SIG-M5 (cell line): Measurements from ENCODE around the gene MYH14.

Experiments used
- DNase-seq: peaks from one replicate; lab custom pipeline; 2025; lab: John Stamatoyannopoulos, UW

The MYH14 gene

DNA sequence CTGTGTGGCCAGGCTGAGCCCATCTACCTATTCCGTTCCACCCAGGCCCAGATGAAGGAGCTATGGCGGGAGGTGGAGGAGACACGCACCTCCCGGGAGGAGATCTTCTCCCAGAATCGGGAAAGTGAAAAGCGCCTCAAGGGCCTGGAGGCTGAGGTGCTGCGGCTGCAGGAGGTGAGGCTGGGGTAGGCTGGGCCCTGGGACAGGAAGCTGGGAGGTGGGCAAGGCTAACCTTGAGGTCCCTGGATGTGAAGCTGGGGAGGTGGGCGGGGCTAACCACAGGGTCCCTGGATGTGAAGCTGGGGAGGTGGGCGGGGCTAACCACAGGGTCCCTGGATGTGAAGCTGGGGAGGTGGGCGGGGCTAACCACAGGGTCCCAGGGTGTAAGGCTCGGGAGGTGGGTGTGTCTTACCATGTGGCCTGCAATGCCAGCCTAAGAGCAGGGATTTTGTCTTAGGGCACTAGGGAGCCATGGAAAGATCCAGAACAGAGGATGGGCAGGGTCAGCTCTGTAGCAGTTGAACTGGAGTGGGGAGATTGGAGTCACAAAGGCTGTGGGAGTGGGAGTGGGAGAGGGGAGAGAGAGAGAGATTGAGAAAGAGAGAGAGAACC, 88.9 kb downstream of the MYH14 start:
- no peak for DNase-seq

DNA sequence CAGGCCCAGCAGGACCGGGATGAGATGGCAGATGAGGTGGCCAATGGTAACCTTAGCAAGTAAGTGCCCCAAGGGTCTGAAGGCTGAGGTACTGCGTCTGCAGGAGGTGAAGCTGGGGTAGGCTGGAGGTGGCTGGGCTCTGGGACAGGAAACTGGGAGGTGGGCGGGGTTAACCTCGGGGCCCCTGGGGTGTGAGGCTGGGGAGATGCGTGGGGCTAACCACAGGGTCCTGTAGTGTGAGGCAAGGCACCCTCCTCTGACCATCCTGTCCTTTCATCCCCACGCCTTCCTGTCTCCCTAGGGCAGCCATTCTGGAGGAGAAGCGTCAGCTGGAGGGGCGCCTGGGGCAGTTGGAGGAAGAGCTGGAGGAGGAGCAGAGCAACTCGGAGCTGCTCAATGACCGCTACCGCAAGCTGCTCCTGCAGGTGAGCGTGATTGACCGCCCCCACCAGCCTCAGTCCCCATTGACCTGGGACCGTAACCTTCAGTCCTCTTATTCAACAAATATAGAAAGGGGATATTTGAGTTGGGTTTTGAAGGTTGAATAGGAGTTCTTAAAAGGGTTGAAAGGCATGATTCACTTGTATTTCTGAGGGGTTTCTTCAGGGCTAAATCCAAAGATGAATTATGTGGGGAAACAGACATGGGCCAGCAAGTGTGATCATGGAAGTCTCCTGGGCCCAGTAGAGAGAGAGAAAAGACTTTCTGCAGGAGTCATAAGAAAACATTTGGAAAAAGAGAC, 90.0 kb downstream of the MYH14 start:
- no peak for DNase-seq

DNA sequence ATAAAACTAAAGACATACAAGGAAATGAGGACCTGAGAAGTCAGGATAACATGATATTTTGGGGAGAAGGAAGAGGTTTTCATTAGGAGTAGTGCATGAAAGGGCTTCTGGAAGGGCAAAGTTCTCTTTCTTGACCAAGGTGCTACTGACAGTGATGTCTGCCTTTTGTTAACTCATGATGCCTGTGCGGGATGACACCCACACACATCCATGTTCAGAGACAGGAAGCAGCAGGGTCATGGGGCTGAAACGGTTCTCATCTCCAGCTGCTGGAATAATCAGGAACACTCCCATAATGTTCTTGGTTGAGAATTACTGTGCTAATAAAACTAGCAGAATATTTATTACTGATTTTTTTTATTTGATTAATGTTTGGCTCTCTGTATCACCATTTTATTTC, 96.6 kb downstream of the MYH14 start:
- DNase-seq = no peak

DNA sequence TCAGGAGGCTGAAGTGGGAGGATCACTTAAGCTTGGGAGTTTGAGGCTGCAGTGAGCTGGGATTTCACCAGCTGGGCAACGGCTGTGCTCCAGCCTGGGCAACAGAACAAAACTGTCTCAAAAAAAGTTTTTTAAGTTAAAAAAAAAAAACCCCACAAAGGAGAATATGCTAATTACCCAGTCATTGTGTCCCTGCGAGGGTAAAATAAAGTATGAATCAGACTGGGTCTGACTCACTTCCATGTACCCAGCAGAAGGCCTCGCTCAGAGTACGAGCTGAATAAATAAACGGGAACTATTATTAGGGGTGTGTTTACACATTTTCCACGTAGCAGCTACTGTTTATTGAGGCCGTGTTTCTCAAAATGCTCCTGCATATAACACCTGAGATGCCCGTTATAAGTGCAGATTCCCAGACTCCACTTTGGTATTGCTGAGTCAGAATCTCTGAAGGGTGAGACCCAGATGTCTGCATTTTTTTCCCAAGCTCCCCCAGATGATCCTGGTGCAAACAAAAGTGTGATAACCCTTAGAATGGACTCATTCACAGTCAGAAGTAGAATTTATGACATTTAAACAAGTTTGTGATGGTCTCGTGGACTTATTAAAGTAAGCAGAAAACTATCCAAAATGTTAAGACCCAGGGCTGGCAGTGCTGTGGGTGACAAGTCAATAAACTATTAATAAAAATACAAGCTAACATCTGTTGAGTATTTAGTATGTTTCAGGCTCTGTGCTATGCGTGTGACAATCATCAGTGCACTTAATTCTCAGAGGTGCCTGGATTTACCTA, 97.6 kb downstream of the MYH14 start:
- no peak for DNase-seq

DNA sequence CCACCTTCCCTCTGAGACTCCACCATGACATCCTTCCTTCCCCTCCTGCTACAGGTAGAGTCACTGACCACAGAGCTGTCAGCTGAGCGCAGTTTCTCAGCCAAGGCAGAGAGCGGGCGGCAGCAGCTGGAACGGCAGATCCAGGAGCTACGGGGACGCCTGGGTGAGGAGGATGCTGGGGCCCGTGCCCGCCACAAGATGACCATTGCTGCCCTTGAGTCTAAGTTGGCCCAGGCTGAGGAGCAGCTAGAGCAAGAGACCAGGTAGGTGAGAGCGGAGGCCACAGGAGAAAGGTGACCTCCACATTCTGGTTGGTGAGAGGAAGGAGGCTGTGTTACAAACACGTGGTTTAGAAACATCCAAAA, 98.2 kb downstream of the MYH14 start:
- DNase-seq = no peak

DNA sequence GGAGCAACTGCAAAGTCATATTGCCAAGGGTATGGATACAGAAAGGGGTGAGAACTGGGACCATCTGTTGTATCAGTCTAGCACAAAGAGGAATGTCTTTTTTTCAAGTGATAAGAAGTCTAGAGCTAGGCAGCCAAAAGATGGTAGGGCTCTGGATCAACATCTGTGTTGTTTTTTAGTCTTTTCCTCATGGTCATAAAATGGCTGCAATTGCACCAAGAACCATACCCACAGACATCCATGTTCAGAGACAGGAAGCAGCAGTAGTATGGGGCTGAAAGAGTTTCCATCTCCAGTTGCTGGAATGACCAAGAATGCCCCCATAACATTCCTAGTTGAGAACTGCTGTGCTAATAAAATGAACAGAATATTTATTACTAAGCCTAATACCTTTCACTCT, 100.1 kb downstream of the MYH14 start:
- DNase-seq = no peak

DNA sequence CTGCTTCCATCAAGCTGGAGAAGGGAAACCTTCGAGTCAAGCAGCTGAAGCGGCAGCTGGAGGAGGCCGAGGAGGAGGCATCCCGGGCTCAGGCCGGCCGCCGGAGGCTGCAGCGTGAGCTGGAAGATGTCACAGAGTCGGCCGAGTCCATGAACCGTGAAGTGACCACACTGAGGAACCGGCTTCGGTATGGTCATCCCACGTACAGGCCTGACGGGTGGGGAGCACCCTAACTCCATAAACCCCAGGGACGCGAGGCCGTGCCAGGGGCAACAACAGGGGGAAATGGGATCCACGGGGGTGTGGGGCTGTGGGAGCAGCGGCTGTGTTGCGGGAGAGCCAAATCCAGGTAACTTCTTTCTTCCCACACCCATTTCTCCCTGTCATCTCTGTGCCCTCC, 105.6 kb downstream of the MYH14 start:
- DNase-seq = no peak

DNA sequence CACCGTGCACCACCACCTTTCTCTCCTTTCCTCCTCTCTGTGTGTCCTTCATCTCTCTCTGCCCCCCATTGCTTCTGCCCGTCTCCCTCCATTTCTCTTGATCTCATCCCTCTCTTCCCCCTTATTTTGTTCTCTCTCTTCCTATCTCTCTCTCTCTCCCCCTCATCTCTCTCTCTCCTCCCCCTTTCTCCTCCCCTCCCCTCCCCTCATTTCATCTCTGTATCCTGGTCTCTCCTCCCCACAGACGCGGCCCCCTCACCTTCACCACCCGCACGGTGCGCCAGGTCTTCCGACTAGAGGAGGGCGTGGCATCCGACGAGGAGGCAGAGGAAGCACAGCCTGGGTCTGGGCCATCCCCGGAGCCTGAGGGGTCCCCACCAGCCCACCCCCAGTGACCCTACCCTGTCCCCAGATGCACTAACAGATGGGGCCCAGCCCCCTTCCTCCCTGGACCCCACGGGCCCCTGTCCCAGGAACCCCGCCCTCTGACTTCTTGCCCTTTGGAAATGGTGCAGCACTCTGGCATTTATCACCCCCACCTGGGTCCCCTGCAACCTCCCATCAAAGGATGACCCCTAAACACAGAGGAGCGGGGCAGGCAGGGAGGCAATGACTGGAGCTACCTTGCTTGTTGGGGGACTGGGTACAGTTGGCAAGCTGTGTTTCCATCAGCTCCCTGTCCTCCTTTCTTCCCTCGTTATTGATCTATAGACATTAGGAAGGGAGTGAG, 106.1 kb downstream of the MYH14 start:
- DNase-seq = no peak

DNA sequence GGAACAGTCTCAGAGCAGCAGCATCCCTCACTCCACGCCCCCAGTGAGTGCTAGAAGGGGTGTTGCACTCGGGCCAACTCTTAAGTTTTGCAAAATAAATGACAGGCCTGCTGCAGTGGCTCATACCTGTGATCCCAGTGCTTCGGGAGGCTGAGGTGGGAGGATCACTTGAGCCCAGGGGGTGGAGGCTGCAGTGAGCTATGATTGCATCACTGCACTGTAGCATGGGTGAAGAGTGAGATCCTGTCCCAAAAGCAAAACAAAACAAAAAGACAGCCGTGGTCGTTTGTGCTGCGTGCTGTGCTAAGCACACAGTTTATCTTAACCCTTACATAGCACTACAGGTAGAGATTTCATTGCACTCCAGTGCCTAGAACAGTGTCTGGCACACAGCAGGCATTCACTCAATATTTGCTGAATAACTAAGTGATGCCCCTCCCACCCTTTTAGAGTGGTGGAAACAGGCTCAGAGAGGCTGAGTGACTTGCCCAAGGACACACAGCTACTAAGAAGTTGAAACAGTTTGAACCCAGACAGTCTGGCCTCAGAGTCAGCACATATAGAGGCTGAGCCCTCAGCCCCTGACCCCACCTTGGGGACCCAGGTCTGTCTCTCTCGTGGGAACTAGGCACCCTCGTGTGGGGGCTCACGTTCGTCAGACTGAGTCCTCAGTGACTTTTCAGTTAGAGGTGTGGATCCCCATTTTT, 107.5 kb downstream of the MYH14 start:
- no peak for DNase-seq

DNA sequence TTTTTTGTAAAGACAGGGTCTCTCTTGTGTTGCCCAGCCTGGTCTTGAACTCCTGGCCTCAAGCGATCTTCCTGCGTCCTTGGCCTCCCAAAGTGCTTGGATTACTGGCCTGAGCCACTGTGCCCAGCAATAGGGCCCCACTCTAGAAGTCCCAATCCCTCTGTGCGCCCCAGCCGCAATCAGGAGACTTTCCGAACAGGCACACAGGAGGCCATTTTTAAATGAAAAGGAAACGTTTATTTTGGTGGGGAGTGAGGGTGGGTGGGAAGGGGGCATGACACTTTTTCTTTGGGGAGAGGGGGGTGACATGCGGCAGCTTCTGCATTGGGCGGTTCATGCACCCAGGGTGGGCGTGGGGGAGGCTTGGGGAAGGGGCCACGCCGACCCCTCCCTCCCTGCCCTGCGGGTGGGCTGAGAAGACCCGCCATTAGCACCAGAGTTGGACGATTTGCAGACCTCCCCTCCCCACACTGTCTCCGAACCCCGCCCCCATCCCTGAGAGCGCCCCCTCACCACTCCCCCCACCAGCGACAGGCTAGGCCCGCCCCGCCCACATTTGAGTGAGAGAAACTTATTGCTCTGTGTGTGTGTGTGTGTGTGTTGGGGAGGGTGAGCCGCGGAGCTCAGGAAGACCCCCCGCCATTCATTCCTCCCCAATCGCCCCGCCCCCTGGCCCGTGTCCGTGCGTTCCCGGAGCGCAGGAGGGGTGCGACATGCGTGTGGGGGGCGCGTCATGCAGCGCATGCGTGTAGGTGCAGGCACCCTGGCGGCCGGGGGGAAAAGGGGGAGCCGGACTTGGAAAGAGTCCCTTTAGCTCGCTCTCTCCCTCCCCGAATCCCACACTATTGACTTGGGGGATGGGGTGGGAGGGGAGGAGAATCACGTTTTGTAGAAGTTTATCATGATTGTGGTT, 108.6 kb downstream of the MYH14 start:
- no peak for DNase-seq

DNA sequence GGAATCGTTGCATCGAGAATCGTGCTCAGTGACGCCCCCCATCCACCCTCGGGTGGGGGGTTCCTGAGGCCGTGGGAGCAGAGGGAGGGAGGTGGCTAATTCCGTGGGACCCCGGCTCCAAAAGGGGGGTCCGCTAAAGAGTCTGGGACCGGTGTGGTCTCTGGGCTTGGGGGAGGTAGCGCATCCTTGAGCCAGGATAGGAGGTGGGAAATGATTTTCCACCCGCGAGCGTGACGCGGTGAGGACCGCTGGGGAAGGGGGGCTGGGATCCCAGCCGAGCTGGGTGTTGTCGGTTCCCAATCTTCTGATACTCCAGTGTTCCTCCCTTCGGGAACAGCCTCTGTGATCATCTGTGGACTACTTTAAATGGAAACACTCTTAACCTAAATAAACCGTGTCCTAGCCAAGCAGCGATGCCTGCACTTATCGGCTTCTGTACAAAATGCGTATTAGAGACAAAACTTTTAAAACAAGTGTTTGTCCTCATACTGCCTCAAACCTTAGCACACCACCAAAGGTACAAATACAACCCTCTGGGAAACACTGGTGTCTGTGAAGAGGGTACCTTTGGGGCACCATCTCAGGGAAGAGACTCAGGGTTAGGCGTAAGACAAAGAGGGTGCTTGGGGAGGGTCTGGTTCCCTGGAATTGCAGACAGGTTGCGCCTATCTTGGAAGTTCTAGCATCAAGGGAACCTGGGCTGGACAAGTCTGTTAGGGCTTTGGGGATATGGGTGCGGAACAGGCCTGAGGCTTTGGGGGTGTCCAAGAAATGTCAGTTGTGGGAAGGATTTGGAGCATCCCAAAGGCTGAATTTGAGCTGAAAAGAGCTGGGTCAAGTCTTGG, 109.8 kb downstream of the MYH14 start:
- DNase-seq = no peak

DNA sequence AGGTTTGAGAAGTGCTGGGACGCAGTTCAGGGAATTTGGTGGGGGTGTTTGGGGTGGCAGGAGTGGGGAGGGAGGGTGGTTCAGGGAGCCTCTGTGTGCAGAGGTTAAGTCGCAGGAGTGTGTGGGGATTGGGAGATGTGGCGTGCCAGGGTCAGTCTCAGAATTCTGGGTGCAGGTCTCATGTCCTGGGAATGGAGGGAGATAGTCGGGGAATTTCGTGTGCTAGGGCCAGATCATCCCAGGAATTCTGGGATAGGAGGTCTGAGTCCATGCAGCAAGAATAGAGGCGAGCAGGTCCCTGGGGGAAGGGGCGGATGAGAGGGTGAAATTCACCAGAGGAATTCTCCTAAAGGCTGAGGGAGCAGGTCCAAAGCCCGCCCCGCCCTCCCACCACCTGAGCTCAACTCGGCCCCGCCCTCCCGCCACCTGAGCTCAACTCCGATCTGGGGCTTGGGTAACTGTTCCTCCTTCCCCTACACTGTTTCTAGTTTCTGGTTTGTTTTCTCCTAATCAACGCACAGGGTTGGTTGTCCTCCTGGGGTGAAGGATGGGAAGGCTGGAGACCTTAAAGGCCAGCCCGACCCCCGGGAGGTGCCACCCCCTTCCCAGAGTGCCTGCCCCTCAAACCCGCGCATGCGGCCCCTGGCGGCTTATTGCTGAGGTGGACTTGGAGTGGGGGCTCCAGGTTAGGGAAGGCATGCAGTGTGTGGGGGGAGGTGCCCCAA, 110.6 kb downstream of the MYH14 start:
- no peak for DNase-seq

DNA sequence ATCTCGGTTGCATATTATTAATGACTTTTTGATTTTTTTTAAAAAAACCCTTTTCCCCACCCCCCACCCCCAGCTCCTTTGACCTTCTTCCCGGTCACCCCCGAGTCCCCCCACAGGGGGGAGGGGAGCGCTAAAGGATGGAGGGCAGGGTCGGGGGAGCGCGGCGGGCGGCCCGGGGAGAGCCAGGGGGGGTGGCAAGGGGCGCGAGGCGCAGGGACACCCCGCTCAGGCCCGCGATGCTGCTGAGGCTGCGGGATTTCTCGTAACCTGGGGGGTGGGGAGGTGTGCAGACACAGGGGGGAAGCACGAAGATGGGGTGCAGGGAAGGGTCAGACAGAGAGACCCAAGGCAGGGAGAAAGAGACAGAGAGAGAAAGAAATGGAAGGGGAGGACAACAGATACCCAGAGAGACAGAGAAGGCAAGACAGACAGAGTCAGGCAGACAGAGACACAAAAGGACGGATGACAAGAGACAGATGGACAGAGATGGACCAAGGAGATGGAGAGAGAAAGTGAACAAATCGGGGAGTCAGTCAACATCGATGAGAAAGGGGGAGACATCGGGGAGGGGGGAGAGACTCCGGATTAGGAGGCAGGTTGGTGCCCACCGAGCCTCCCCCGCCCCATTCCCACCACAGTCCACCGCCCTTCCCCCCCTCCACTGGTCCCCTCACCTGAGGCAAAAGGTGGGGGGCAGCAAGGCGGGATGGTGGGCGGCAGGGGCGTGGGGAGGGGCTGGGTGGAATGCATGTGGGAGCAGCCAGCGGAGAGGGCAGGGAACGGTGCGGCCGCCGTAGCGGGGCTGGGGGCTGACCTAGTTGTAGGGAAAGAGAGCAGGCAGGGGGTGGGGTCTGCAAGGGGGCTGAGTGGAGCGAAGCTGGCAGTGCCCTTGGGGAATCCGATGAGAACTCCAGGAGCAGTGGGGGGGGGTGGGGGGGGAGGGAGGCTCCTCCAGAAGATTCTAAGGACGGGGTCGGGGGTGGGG, 111.6 kb downstream of the MYH14 start:
- DNase-seq = no peak

DNA sequence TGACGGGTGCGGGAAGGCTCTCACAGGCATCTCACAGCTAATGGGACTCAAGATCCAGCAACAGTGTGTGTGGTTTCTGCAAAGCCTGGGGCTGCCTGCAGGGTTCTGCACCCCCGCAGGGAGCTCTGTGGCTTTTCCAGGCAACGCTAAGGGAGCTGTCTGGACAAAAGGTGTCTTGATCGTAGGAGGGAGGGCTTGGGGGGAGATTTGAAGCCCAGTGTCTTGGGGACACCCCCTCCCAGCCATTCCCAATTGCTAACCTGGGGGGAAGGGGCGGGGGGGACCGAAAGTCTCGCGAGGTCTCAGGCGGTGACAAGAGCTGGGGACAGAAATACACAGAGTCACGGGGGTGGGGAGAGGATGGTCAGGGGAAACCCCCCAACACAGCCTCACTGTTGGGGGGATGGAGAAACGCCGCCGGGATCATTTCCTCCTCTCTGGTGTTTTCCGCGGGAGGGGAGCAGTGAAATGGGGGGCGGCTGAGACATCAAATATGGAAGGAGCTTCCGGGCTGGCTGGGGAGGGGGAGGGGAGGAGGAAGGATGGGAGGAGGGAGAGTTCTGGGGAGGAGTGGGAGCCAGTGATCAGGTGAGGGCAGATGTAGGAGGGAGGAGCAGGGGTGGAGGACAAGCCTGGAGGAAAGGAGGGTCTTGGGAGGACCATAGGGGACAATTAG, 112.5 kb downstream of the MYH14 start:
- no peak for DNase-seq

DNA sequence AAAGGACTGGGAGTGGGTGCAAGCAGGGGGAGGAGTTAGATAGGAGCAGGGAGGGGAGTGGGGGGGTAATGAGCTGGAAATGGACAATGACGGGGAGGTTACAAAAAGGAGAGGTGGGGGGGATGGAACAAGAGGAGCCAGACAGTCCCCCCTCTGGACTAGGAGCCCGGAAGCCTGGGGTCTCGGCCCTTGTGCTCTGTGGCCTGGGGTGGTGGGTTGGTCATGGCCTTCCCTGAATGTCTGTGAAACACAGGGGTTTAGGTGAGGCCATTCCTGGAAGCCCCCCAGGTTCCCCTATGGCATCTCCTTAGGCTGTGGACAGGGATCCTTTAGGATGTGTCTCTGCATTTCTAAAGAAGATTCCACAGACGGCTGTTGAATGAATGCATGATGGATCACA, 113.7 kb downstream of the MYH14 start:
- no peak for DNase-seq

DNA sequence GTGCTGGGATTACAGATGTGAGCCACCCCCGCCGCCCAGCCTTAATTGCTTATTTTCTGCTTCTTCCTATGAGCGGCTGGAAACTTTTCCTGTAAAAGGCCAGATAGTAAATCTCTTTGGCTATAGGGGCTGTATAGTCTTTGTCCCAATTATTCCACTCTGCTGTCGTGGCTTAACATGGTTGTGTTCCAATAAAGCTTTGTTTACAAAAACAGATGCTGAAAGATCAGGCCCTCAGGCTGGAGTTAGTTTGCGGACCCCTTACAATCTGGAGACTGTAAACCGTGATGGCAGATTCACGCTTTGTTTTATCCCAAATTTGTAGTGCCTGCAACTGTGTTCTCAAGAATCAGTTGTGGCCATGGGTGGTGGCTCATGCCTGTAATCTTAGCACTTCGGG, 115.0 kb downstream of the MYH14 start:
- DNase-seq = no peak

DNA sequence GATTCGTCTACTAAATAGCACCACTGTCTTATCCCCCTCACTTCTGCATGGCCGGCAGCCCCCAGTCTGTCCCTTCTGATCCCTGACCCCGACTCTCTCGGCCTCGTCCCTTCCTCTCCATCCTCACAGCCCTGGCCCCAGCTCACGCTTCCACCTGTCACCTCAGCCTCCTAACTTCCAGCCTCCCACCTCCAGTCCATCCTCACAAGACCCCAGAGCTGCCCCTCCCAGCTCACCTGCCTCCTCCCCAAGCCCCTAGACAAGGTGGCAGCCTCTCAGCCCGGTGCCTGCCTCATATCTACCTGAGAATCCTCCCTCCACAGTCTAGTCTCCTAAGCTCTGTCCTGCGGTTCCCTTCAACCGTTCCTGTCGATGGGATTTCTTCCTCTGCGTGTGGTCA, 115.7 kb downstream of the MYH14 start:
- DNase-seq = no peak
